ENCODE data around the gene ERICH4. TPM values are rescaled to one million over a fixed set of nuclear protein-coding genes. Genes with fewer than 3 reads are reported as not detected.
A peak's percentile ranks its signal among the peaks of the same experiment; 100 is the strongest.
"Not testable (repeated sequence)": the region's sequence is repeated elsewhere in the genome, so short reads cannot be mapped to it uniquely, and the experiment has no call there.

The ERICH4 gene
- polyA plus RNA-seq, 2 of the 4 experiments (the other 2 are of a cell fraction), result 0.26 TPM; not detected in 1

GRCh38 chr19:41405776-41406175 lies 37.2 kb upstream of the ERICH4 start:
- POLR2A ChIA-PET, result interaction anchor here (0.6 to 2.2 kb wide), 2 partner anchors 34 to 35 kb away, joined by 8 to 10 read pairs; partner anchors contain the start of gene DMAC2
- FAIRE-seq (no peak), DNase-seq (ENCODE audit: low read depth in 1 of 2, low spot score in 1 of 2) (no peak), ATAC-seq (no peak)
- Histone ChIP-seq H3K4me3 (no peak overlapping the region), H3K4me2 (no peak overlapping the region), H3K9me3 (no peaks in the 10 kb centered on the region), H3K27ac (no peak overlapping the region), H3K4me1 (peaks cover 12% of the 10 kb centered on the region)
- no peak for TF ChIP-seq ZSCAN20 (CRISPR knock-in tag; IDR thresholded peaks at IDR 0.05)
- TF ChIP-seq ZNF302 (CRISPR knock-in tag; IDR thresholded peaks at IDR 0.05), result no peak
- TF ChIP-seq HOXA7 (CRISPR knock-in tag; IDR thresholded peaks at IDR 0.05), result no peak
- no peak for TF ChIP-seq PHF8 (IDR thresholded peaks at IDR 0.05; ENCODE audit: borderline replicate concordance, low read depth)
- TF ChIP-seq CEBPB (IDR thresholded peaks at IDR 0.05), result no peak
- TF ChIP-seq KDM1A (IDR thresholded peaks at IDR 0.05; ENCODE audit: low read depth), result no peak
- TF ChIP-seq EHMT2 (IDR thresholded peaks at IDR 0.05; ENCODE audit: low read depth), result no peak
- no peak for TF ChIP-seq E2F6 (IDR thresholded peaks at IDR 0.05; ENCODE audit: borderline replicate concordance, low read depth)
- 91% methylated on average over 6 of the region's 6 CpGs for WGBS (ENCODE audit: missing lambda C conversion rate)
- CTCF ChIA-PET, result interaction anchor here (0.6 to 2.0 kb wide), 10 partner anchors 9 to 278 kb away, joined by 3 to 9 read pairs (median 4); no protein-coding TSS in a partner anchor

GRCh38 chr19:41407271-41407670 lies 35.7 kb upstream of the ERICH4 start:
- POLR2A ChIA-PET, result interaction anchor here (1.0 to 2.2 kb wide), 2 partner anchors 12 to 32 kb away, joined by 3 to 10 read pairs; partner anchors contain the start of gene DMAC2
- WGBS (ENCODE audit: missing lambda C conversion rate), result 73% methylated on average over 4 of the region's 4 CpGs

GRCh38 chr19:41408256-41408655 lies 34.7 kb upstream of the ERICH4 start:
- Histone ChIP-seq H3K4me1 (peaks cover 12% of the 10 kb centered on the region), H3K4me3 (no peak overlapping the region), H3K9me3 (no peaks in the 10 kb centered on the region), H3K4me2 (no peak overlapping the region), H3K27ac (no peak overlapping the region)
- FAIRE-seq (no peak), DNase-seq (ENCODE audit: low read depth in 1 of 2, low spot score in 1 of 2) (no peak), ATAC-seq (peak; percentile 9 to 21; a peak in 3 of 6 replicates)
- ChIA-PET CTCF (interaction anchor here (0.6 to 4.2 kb wide), 12 partner anchors 9 to 819 kb away, joined by 3 to 27 read pairs (median 4); partner anchors contain the start of gene B3GNT8), POLR2A (interaction anchor here (1.0 to 2.9 kb wide), 4 partner anchors 9 to 44 kb away, joined by 3 to 20 read pairs (median 6); partner anchors contain the start of genes B9D2 and DMAC2)
- TF ChIP-seq MAFK (IDR thresholded peaks at IDR 0.05; ENCODE audit: partially characterized antibody) (no peak), BHLHE40 (IDR thresholded peaks at IDR 0.05; ENCODE audit: low read depth, low read length) (no peak), PHF8 (IDR thresholded peaks at IDR 0.05; ENCODE audit: borderline replicate concordance, low read depth) (no peak), FOSB (CRISPR knock-in tag; IDR thresholded peaks at IDR 0.05) (no peak), TFCP2L1 (CRISPR knock-in tag; IDR thresholded peaks at IDR 0.05) (no peak), GATA3 (IDR thresholded peaks at IDR 0.05; ENCODE audit: borderline replicate concordance) (no peak), HOXB5 (CRISPR knock-in tag; IDR thresholded peaks at IDR 0.05) (no peak), RFX5 (IDR thresholded peaks at IDR 0.05) (no peak), USF2 (IDR thresholded peaks at IDR 0.05) (no peak), HES2 (IDR thresholded peaks at IDR 0.05) (no peak)
- TF ChIP-seq, protein P1, sequence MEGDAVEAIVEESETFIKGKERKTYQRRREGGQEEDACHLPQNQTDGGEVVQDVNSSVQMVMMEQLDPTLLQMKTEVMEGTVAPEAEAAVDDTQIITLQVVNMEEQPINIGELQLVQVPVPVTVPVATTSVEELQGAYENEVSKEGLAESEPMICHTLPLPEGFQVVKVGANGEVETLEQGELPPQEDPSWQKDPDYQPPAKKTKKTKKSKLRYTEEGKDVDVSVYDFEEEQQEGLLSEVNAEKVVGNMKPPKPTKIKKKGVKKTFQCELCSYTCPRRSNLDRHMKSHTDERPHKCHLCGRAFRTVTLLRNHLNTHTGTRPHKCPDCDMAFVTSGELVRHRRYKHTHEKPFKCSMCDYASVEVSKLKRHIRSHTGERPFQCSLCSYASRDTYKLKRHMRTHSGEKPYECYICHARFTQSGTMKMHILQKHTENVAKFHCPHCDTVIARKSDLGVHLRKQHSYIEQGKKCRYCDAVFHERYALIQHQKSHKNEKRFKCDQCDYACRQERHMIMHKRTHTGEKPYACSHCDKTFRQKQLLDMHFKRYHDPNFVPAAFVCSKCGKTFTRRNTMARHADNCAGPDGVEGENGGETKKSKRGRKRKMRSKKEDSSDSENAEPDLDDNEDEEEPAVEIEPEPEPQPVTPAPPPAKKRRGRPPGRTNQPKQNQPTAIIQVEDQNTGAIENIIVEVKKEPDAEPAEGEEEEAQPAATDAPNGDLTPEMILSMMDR (IDR thresholded peaks at IDR 0.05), result no peak
- WGBS (ENCODE audit: missing lambda C conversion rate), result 62% methylated on average over 4 of the region's 4 CpGs

More at GRCh38 chr19:41407271-41407670, 35.7 kb upstream of the ERICH4 start:
- Histone ChIP-seq H3K4me2 (no peak overlapping the region), H3K27ac (no peak overlapping the region), H3K4me1 (peaks cover 12% of the 10 kb centered on the region), H3K4me3 (no peak overlapping the region), H3K9me3 (no peaks in the 10 kb centered on the region)
- TF ChIP-seq BHLHE40 (IDR thresholded peaks at IDR 0.05; ENCODE audit: low read depth, low read length) (no peak), SREBF2 (IDR thresholded peaks at IDR 0.05) (no peak), HES2 (IDR thresholded peaks at IDR 0.05) (no peak), KDM5A (IDR thresholded peaks at IDR 0.05) (no peak), EHMT2 (IDR thresholded peaks at IDR 0.05; ENCODE audit: low read depth) (no peak), RFX5 (IDR thresholded peaks at IDR 0.05) (no peak), HOXB13 (CRISPR knock-in tag; IDR thresholded peaks at IDR 0.05; ENCODE audit: low read depth) (no peak), CEBPB (IDR thresholded peaks at IDR 0.05) (no peak), CHD4 (IDR thresholded peaks at IDR 0.05; ENCODE audit: borderline replicate concordance) (no peak), FOXS1 (CRISPR knock-in tag; IDR thresholded peaks at IDR 0.05) (no peak), FOSL2 (IDR thresholded peaks at IDR 0.05) (no peak), FOSL2 (CRISPR knock-in tag; IDR thresholded peaks at IDR 0.05) (no peak)
- FAIRE-seq, result no peak
- no peak for DNase-seq (ENCODE audit: low read depth in 1 of 2, low spot score in 1 of 2)
- ATAC-seq, result peak; percentile 9 to 20; a peak in 1 of 6 replicates
- CTCF ChIA-PET, result interaction anchor here (0.6 to 4.2 kb wide), 11 partner anchors 9 to 163 kb away, joined by 3 to 27 read pairs (median 4); partner anchors contain the start of genes B3GNT8, BCKDHA, DMAC2 and TGFB1

GRCh38 chr19:41408846-41409245 lies 34.1 kb upstream of the ERICH4 start:
- not testable (repeated sequence) for H3K4me3 ChIP-seq; H3K27ac ChIP-seq; DNase-seq (ENCODE audit: low read depth in 1 of 2, low spot score in 1 of 2); H3K9me3 ChIP-seq; ATAC-seq
- FAIRE-seq, result peak; percentile 32
- peak overlapping the region; percentile 21; the same call in 1 of the 3 replicates for H3K4me2 ChIP-seq
- peaks cover 12% of the 10 kb centered on the region for H3K4me1 ChIP-seq
- ChIA-PET POLR2A (interaction anchor here (1.0 to 2.9 kb wide), 3 partner anchors 10 to 45 kb away, joined by 3 to 20 read pairs (median 10); partner anchors contain the start of genes B9D2 and DMAC2), CTCF (interaction anchor here (0.8 to 4.2 kb wide), 8 partner anchors 8 to 819 kb away, joined by 3 to 27 read pairs (median 4); no protein-coding TSS in a partner anchor)
- WGBS (ENCODE audit: missing lambda C conversion rate), result 89% methylated on average over 5 of the region's 5 CpGs
